Neural cell (in vitro differentiated cells): ENCODE data around the gene SLC37A1. TPM values are rescaled to one million over a fixed set of nuclear protein-coding genes. Genes with fewer than 3 reads are reported as not detected.

ENCODE experiments used
- H2AFZ ChIP-seq: fragments of 200-600, 300-800 bp; sonication (generic), shearing (Covaris generic); 2 replicates; pipeline ENCODE4 v1.6.0; 2014; ENCODE audit warnings: low read depth, mild to moderate bottlenecking, antibody characterized with exemption, low read length, moderate library complexity
- H3F3A ChIP-seq: fragments of 200-600 bp; shearing (Covaris generic); 2 replicates; pipeline ENCODE4 v1.6.1; 2016; ENCODE audit warnings: mild to moderate bottlenecking, moderate library complexity, mixed read lengths, antibody characterized with exemption, low read length; ENCODE audit not compliant: insufficient read depth, poor library complexity, severe bottlenecking
- H3K27ac ChIP-seq: fragments of 200-600, 300-800 bp; sonication (generic), shearing (Covaris generic); 2 replicates; pipeline ENCODE4 v1.5.1; 2014; ENCODE audit warnings: mild to moderate bottlenecking, low read length, moderate library complexity
- H3K27me3 ChIP-seq: fragments of 300-800, 200-600 bp; sonication (generic), shearing (Covaris generic); 2 replicates; pipeline ENCODE4 v1.6.0; 2014; ENCODE audit warnings: mild to moderate bottlenecking, low read depth, low read length, moderate library complexity; ENCODE audit not compliant: insufficient read depth
- H3K36me3 ChIP-seq: fragments of 300-800, 200-600 bp; sonication (generic), shearing (Covaris generic); 2 replicates; pipeline ENCODE4 v1.5.1; 2014; ENCODE audit warnings: mild to moderate bottlenecking, antibody characterized with exemption, low read length, moderate library complexity; ENCODE audit not compliant: insufficient read depth
- H3K4me2 ChIP-seq: fragments of 300-800, 200-600 bp; sonication (generic), shearing (Covaris generic); 2 replicates; pipeline ENCODE4 v1.6.0; 2014; ENCODE audit warnings: mild to moderate bottlenecking, low read length
- H3K4me3 ChIP-seq: fragments of 300-800, 200-600 bp; sonication (generic), shearing (Covaris generic); 2 replicates; pipeline ENCODE4 v1.5.1; 2014; ENCODE audit warnings: mild to moderate bottlenecking, low read length, moderate library complexity
- H3K79me2 ChIP-seq: fragments of 200-600 bp; shearing (Covaris generic); replicated peaks from 2 replicates; pipeline ENCODE4 v1.6.0; 2014; ENCODE audit warnings: mild to moderate bottlenecking, low read length, moderate library complexity; ENCODE audit not compliant: insufficient read depth
- H3K9ac ChIP-seq: fragments of 300-800, 200-600 bp; sonication (generic), shearing (Covaris generic); 2 replicates; pipeline ENCODE4 v1.6.1; 2016; ENCODE audit warnings: mild to moderate bottlenecking, low read length, mixed read lengths
- H3K9me2 ChIP-seq: fragments of 200-600 bp; shearing (Covaris generic); 2 replicates; pipeline ENCODE4 v1.6.1; 2016; ENCODE audit warnings: mild to moderate bottlenecking, low read length, mixed read lengths; ENCODE audit not compliant: insufficient read depth
- H3K9me3 ChIP-seq: fragments of 200-600, 300-800 bp; sonication (generic), shearing (Covaris generic); 2 replicates; pipeline ENCODE4 v1.6.1; 2016; ENCODE audit warnings: mild to moderate bottlenecking, mixed run types, low read length, moderate library complexity, mixed read lengths
- H4K20me1 ChIP-seq: fragments of 200-600 bp; shearing (Covaris generic); 2 replicates; pipeline ENCODE4 v1.6.1; 2016; ENCODE audit warnings: mild to moderate bottlenecking, mixed run types; ENCODE audit not compliant: insufficient read depth
- CTCF ChIP-seq: fragments of 450-650 bp; IDR thresholded peaks from 2 replicates; pipeline ENCODE4 v1.5.1; 2014; ENCODE audit warnings: antibody characterized with exemption, mild to moderate bottlenecking, moderate library complexity; ENCODE audit not compliant: poor library complexity, severe bottlenecking
- EP300 ChIP-seq: fragments of 450-650 bp; conservative IDR thresholded peaks from 2 replicates; pipeline ENCODE4 v1.6.1; 2014; ENCODE audit warnings: antibody characterized with exemption, mild to moderate bottlenecking, moderate library complexity; ENCODE audit not compliant: poor library complexity, severe bottlenecking
- EZH2 ChIP-seq: fragments of 200-600, 300-800 bp; shearing (Covaris generic), sonication (generic); IDR thresholded peaks from 2 replicates; pipeline ENCODE4 v1.6.1; 2014; ENCODE audit warnings: antibody characterized with exemption, low read length, borderline replicate concordance, mild to moderate bottlenecking; ENCODE audit not compliant: insufficient read depth, poor library complexity, severe bottlenecking
- MXI1 ChIP-seq: fragments of 450-650 bp; conservative IDR thresholded peaks from 2 replicates; pipeline ENCODE4 v1.6.1; 2014; ENCODE audit warnings: antibody characterized with exemption, mild to moderate bottlenecking; ENCODE audit not compliant: poor library complexity, severe bottlenecking
- POLR2AphosphoS5 ChIP-seq: IDR thresholded peaks from 2 replicates; pipeline ENCODE4 v1.6.1; 2012
- RAD21 ChIP-seq: fragments of 450-650 bp; conservative IDR thresholded peaks from 2 replicates; pipeline ENCODE4 v1.6.1; 2014; ENCODE audit warnings: antibody characterized with exemption, mild to moderate bottlenecking, moderate library complexity
- REST ChIP-seq: IDR thresholded peaks from 2 replicates; pipeline ENCODE4 v1.6.1; 2012; ENCODE audit warnings: borderline replicate concordance
- SMC3 ChIP-seq: fragments of 450-650 bp; conservative IDR thresholded peaks from 2 replicates; pipeline ENCODE4 v1.6.1; 2014; ENCODE audit warnings: antibody characterized with exemption, mild to moderate bottlenecking, moderate library complexity; ENCODE audit not compliant: poor library complexity
- TAF1 ChIP-seq: IDR thresholded peaks from 2 replicates; pipeline ENCODE4 v1.6.1; 2012; ENCODE audit warnings: low read depth
- polyA plus RNA-seq: library from polyadenylated mRNA; depleted of rRNA; stranded (reverse); fragments of >200 nt; gene quantifications from 2 replicates; pipeline ENCODE4 v1.2.3, GENCODE V29; 2014

SLC37A1 gene
- polyA plus RNA-seq, 1 donor from 2014 or later: 60.7 TPM

- H3K4me3 ChIP-seq: no peak overlapping the region
- H3K27ac ChIP-seq: no peak overlapping the region
- H3K36me3 ChIP-seq: peaks cover 30% of the 10 kb centered on the region
- H3K79me2 ChIP-seq: no peaks in the 10 kb centered on the region
- no peak overlapping the region for H3K9ac ChIP-seq
- TF ChIP-seq REST: no peak
- no peak for TF ChIP-seq TAF1
- no peak for TF ChIP-seq SMC3
- TF ChIP-seq POLR2AphosphoS5: no peak
- no peak for TF ChIP-seq CTCF
- no peak for TF ChIP-seq EZH2
- no peak for TF ChIP-seq RAD21
- no peak for TF ChIP-seq EP300
- no peak for TF ChIP-seq MXI1
- H3K27me3 ChIP-seq: no peaks in the 10 kb centered on the region
- no peaks in the 10 kb centered on the region for H3K9me2 ChIP-seq
- H3K4me2 ChIP-seq: no peak overlapping the region
- no peaks in the 10 kb centered on the region for H4K20me1 ChIP-seq
- H2AFZ ChIP-seq: no peak overlapping the region
- peaks cover 6% of the 10 kb centered on the region for H3K9me3 ChIP-seq
- no peaks in the 10 kb centered on the region for H3F3A ChIP-seq
Measured at GRCh38 chr21:42574234-42575027, 60.8 kb downstream of the SLC37A1 start.

DNA sequence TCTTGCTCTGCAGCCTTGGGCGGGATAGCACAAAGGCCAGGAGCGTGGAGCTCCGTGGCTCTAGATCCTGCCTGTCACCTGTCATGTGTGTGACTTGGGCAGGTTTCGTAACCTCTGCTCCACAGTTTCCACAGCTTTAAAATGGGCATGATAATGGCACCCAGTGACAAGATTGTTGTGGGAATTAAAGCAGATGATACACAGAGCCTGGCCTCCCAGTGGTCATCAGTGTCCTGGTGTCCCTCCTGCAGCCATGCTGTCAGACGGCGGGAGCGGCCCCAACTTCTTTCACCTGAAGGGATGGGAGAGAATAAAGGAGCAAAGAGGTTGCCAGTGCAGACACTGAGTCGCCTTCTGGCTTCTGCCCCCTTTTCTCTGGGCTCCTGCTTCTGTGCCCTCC lies 61.5 kb downstream of the SLC37A1 start:
- Histone ChIP-seq H3K4me2 (no peak overlapping the region), H4K20me1 (no peaks in the 10 kb centered on the region), H3K4me3 (no peak overlapping the region), H3K27me3 (no peaks in the 10 kb centered on the region), H3K79me2 (no peaks in the 10 kb centered on the region), H3K27ac (no peak overlapping the region), H3K9me2 (no peaks in the 10 kb centered on the region), H2AFZ (no peak overlapping the region), H3F3A (no peaks in the 10 kb centered on the region), H3K9ac (no peak overlapping the region), H3K36me3 (peaks cover 30% of the 10 kb centered on the region), H3K9me3 (peaks cover 6% of the 10 kb centered on the region)
- TF ChIP-seq EZH2 (no peak), EP300 (no peak), POLR2AphosphoS5 (no peak), CTCF (no peak), SMC3 (no peak), RAD21 (no peak), REST (no peak), MXI1 (no peak), TAF1 (no peak)
